Liver (tissue), 9 donors: ENCODE data around the gene MANEA. TPM values are rescaled to one million over a fixed set of nuclear protein-coding genes. Genes with fewer than 3 reads are reported as not detected.

Experiments used
- DNase-seq: peaks from one replicate; pipeline ENCODE4 v3.0.0-alpha.2; 2017; ENCODE audit warnings: low spot score
- H3K27ac ChIP-seq, 2 donors: one replicate each; pipeline ENCODE4 v1.7.0; 2013; ENCODE audit warnings: inconsistent platforms in 2 of 2, low read length in 2 of 2, control low read depth in 1 of 2, low read depth in 1 of 2, mild to moderate bottlenecking in 1 of 2
- H3K27me3 ChIP-seq, 4 donors: one replicate each; pipeline versions ENCODE4 v1.6.1 to v1.7.0; 2013; ENCODE audit warnings: low read length in 3 of 4, inconsistent platforms in 1 of 4, mild to moderate bottlenecking in 1 of 4, moderate library complexity in 1 of 4; ENCODE audit not compliant: control insufficient read depth in 4 of 4, insufficient read depth in 4 of 4
- H3K36me3 ChIP-seq, 4 donors: one replicate each; pipeline versions ENCODE4 v1.6.1 to v1.7.0; 2013; ENCODE audit warnings: low read length in 3 of 4, mild to moderate bottlenecking in 3 of 4, low read depth in 1 of 4, moderate library complexity in 1 of 4; ENCODE audit not compliant: control insufficient read depth in 4 of 4, insufficient read depth in 3 of 4
- H3K4me1 ChIP-seq, 4 donors: one replicate each; pipeline versions ENCODE4 v1.6.1 to v1.7.0; 2013; ENCODE audit warnings: low read length in 3 of 4, mild to moderate bottlenecking in 3 of 4, moderate library complexity in 1 of 4; ENCODE audit not compliant: control insufficient read depth in 4 of 4, insufficient read depth in 4 of 4
- H3K4me3 ChIP-seq, 3 donors: one replicate each; pipeline versions ENCODE4 v1.6.1 to v1.7.0; 2013; ENCODE audit warnings: low read length in 3 of 3, control low read depth in 1 of 3, low read depth in 1 of 3, mild to moderate bottlenecking in 1 of 3
- H3K9ac ChIP-seq, 2 donors: one replicate each; pipeline ENCODE4 v1.7.0; 2013; ENCODE audit warnings: low read length in 2 of 2, mild to moderate bottlenecking in 2 of 2, moderate library complexity in 2 of 2, control low read depth in 1 of 2, low read depth in 1 of 2
- H3K9me3 ChIP-seq, 4 donors: one replicate each; pipeline versions ENCODE4 v1.6.1 to v1.7.0; 2013; ENCODE audit warnings: low read length in 3 of 4; ENCODE audit not compliant: control insufficient read depth in 4 of 4
- ATF3 ChIP-seq: IDR thresholded peaks from 2 replicates; pipeline ENCODE4 v1.6.1; 2016; ENCODE audit warnings: antibody characterized with exemption
- CTCF ChIP-seq: fragments of 150-350 bp; IDR thresholded peaks from 2 replicates; pipeline ENCODE4 v1.5.1; 2017; ENCODE audit warnings: improper control_type of control experiment, low read depth, low read length; ENCODE audit not compliant: missing input control
- EGR1 ChIP-seq, 2 donors: IDR thresholded peaks; 2 replicates each; pipeline ENCODE4 v1.6.1; 2016 to 2018; ENCODE audit warnings: antibody characterized with exemption in 2 of 2, low read depth in 2 of 2
- FOXA1 ChIP-seq: IDR thresholded peaks from 2 replicates; pipeline ENCODE4 v1.6.1; 2016; ENCODE audit warnings: antibody characterized with exemption
- FOXA2 ChIP-seq: IDR thresholded peaks from 2 replicates; pipeline ENCODE4 v1.6.1; 2016; ENCODE audit warnings: antibody characterized with exemption
- GABPA ChIP-seq, 2 donors: IDR thresholded peaks in 1 of 2; conservative IDR thresholded peaks in 1 of 2; 2 replicates each; pipeline ENCODE4 v1.6.1; 2016; ENCODE audit warnings: antibody characterized with exemption in 2 of 2, mild to moderate bottlenecking in 1 of 2, moderate library complexity in 1 of 2
- HNF4A ChIP-seq, 2 donors: conservative IDR thresholded peaks; 2 replicates each; pipeline ENCODE4 v1.6.1; 2016; ENCODE audit warnings: antibody characterized with exemption in 2 of 2, mild to moderate bottlenecking in 2 of 2
- HNF4G ChIP-seq: IDR thresholded peaks from 2 replicates; pipeline ENCODE4 v1.6.1; 2016; ENCODE audit warnings: antibody characterized with exemption
- JUND ChIP-seq, 2 donors: IDR thresholded peaks; 2 replicates each; pipeline ENCODE4 v1.6.1; 2016; ENCODE audit warnings: antibody characterized with exemption in 2 of 2
- MAX ChIP-seq: IDR thresholded peaks from 2 replicates; pipeline ENCODE4 v1.6.1; 2016; ENCODE audit warnings: antibody characterized with exemption
- NR2F2 ChIP-seq: IDR thresholded peaks from 2 replicates; pipeline ENCODE4 v1.6.1; 2016; ENCODE audit warnings: antibody characterized with exemption
- RAD21 ChIP-seq, 2 donors: IDR thresholded peaks; 2 replicates each; pipeline ENCODE4 v1.6.1; 2016; ENCODE audit warnings: antibody characterized with exemption in 2 of 2, mild to moderate bottlenecking in 2 of 2
- REST ChIP-seq: IDR thresholded peaks from 2 replicates; pipeline ENCODE4 v1.6.1; 2016; ENCODE audit warnings: antibody characterized with exemption, mild to moderate bottlenecking
- RXRA ChIP-seq, 2 donors: IDR thresholded peaks; 2 replicates each; pipeline ENCODE4 v1.6.1; 2017 to 2018; ENCODE audit warnings: antibody characterized with exemption in 2 of 2, mild to moderate bottlenecking in 1 of 2
- SP1 ChIP-seq: IDR thresholded peaks from 2 replicates; pipeline ENCODE4 v1.6.1; 2018; ENCODE audit warnings: antibody characterized with exemption, mild to moderate bottlenecking
- TAF1 ChIP-seq: conservative IDR thresholded peaks from 2 replicates; pipeline ENCODE4 v1.6.1; 2016; ENCODE audit warnings: antibody characterized with exemption, mild to moderate bottlenecking
- YY1 ChIP-seq: IDR thresholded peaks from 2 replicates; pipeline ENCODE4 v1.6.1; 2016; ENCODE audit warnings: antibody characterized with exemption, mild to moderate bottlenecking
- ZBTB33 ChIP-seq: IDR thresholded peaks from 2 replicates; pipeline ENCODE4 v1.6.1; 2016; ENCODE audit warnings: antibody characterized with exemption
- WGBS: extraction: QIAGEN DNeasy Blood & Tissue Kit; methylation state at CpG from one replicate; pipeline ENCODE4 v1.1.7; 2013; 5-methylcytosine and 5-hydroxymethylcytosine counted together
- polyA plus RNA-seq, 2 donors: library from polyadenylated mRNA; stranded (reverse) in 1 of 2; unstranded in 1 of 2; fragments of 200-250 nt in 1 of 2; fragments of >200 nt in 1 of 2; fragmentation: Nextera tagmentation in 1 of 2; extraction: Ambion mirVana in 1 of 2; gene quantifications; one replicate each; pipeline versions ENCODE4 v1.2.1 to v1.2.3, GENCODE V29; 2013 to 2015
- total RNA-seq, 2 donors: library from RNA; depleted of rRNA; stranded (reverse); fragments of >200 nt; gene quantifications; one replicate each; pipeline ENCODE4 v1.2.3, GENCODE V29; 2014
- donor health status: healthy.
- donor health status: healthy.
- donor health status: healthy.
- donor health status: healthy.
- donor health status: healthy.

MANEA gene
- total RNA-seq (10 to 100 TPM in 1 of 2 donors, 1 to 10 TPM in 1; 9.7 to 37.4 TPM), polyA plus RNA-seq (10 to 100 TPM; 16.5 to 21.3 TPM)

- Histone ChIP-seq H3K36me3 (no peaks in the 10 kb centered on the region), H3K27ac (peak within 1 kb of the TSS; percentile 93 to 96), H3K9ac (peak within 1 kb of the TSS; percentile 96 to 99), H3K4me3 (peak within 1 kb of the TSS; percentile 60 to 100 (median 92)), H3K4me1 (peaks cover 3 to 33% (median 11%) of the 10 kb centered on the region in 4 donors), H3K27me3 (no peaks in the 10 kb centered on the region), H3K9me3 (no peaks in the 10 kb centered on the region)
- DNase-seq = peak; percentile 85
- WGBS = under 1% methylated on average over 70 of the region's 70 CpGs
- no peak for TF ChIP-seq EGR1 (IDR thresholded peaks at IDR 0.05; ENCODE audit: low read depth in 2 of 2)
- TF ChIP-seq TAF1 = peak; percentile 82
- no peak for TF ChIP-seq REST
- no peak for TF ChIP-seq ZBTB33
- TF ChIP-seq RAD21 (IDR thresholded peaks at IDR 0.05) = no peak
- peak; percentile 12 for TF ChIP-seq SP1
- no peak for TF ChIP-seq RXRA (IDR thresholded peaks at IDR 0.05)
- no peak for TF ChIP-seq FOXA2
- peak; percentile 0 for TF ChIP-seq CTCF
- no peak for TF ChIP-seq ATF3
- no peak for TF ChIP-seq JUND (IDR thresholded peaks at IDR 0.05)
- TF ChIP-seq HNF4G = no peak
- TF ChIP-seq GABPA (IDR thresholded peaks at IDR 0.05 in 1 of 2, conservative IDR thresholded peaks at IDR 0.05 in 1 of 2) = no peak
- TF ChIP-seq YY1 = no peak
- TF ChIP-seq FOXA1 = no peak
- TF ChIP-seq HNF4A (conservative IDR thresholded peaks at IDR 0.05) = peak; percentile 2 to 5
- TF ChIP-seq NR2F2 = peak; percentile 46
- TF ChIP-seq MAX = peak; percentile 9
Observed at GRCh38 chr6:95577304-95578105, at the start of gene MANEA. Gene MANEA, plus strand, starts transcription at chr6:95577535. Its CDS starts 8,905 bp downstream, at chr6:95586440.
